ENCODE results near the gene PAWR. TPM values are rescaled to one million over a fixed set of nuclear protein-coding genes. Genes with fewer than 3 reads are reported as not detected.

Gene PAWR
- total and polyA plus RNA-seq, 2 of the 13 experiments (the other 11 are each of a cell fraction or from before 2014, with no cell fraction given): 29.1 to 36.1 TPM

DNA sequence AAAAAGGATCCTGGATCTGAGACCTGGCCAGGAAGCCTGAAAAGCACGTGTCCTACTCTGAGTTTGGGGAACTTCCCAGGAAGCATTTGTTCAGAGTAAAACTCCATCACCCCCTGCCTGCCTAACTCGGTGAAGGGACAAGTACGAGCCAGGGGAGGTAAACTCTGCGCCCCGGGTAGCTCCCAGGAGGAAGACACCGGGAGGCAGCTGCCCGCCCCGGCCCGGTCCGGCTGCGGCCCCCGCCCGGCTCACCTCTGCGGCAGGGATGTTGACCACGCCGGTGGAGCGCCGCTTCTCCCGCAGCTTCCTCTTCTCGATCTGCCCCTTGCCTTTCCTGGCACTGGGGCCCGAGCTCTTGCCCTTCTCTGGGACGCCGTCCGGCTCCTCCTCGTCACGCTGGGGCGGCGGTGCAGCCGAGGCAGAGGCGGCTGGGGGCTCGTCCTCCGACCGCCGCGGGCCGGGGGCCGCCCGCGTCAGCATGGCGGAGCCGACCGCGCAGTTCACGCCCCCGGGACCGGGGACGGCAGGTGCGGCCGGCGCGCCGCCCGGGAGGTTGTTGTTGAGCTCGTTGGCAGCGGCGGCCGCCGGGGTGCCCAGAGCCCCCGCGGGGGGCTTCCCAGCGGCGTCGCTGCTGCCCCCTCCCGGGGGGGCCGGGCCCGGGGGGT, 1.2 kb downstream of the PAWR start (continued):
- TF ChIP-seq ZNF264 (CRISPR knock-in tag; IDR thresholded peaks at IDR 0.05) (no peak), FOXA1 (IDR thresholded peaks at IDR 0.05) (no peak), FOXA1 (CRISPR knock-in tag; IDR thresholded peaks at IDR 0.05) (no peak), RFXAP (CRISPR knock-in tag; IDR thresholded peaks at IDR 0.05; ENCODE audit: borderline replicate concordance) (peak; percentile 44; the same call in 1 of the 2 replicates), HCFC1 (IDR thresholded peaks at IDR 0.05; ENCODE audit: low read depth, low read length) (no peak), ZFP37 (CRISPR knock-in tag; IDR thresholded peaks at IDR 0.05; ENCODE audit: borderline replicate concordance) (peak; percentile 18; the same call in 1 of the 2 replicates), KLF15 (CRISPR knock-in tag; IDR thresholded peaks at IDR 0.05; ENCODE audit: borderline replicate concordance) (no peak), RBFOX2 (IDR thresholded peaks at IDR 0.05; ENCODE audit: low read depth, low read length) (peak; percentile 36; the same call in 1 of the 2 replicates), ASH2L (IDR thresholded peaks at IDR 0.05; ENCODE audit: insufficient read length, low read depth, low read length) (peak; percentile 28), ZFP36L2 (CRISPR knock-in tag; IDR thresholded peaks at IDR 0.05) (no peak), ZFP82 (CRISPR knock-in tag; IDR thresholded peaks at IDR 0.05; ENCODE audit: borderline replicate concordance) (0 out of 2 replicates have a peak, but pooled peaks have one; percentile 53), TOPORS (CRISPR knock-in tag; IDR thresholded peaks at IDR 0.05) (no peak), MBD4 (IDR thresholded peaks at IDR 0.05; ENCODE audit: borderline replicate concordance, low read length) (no peak), MEIS1 (CRISPR knock-in tag; IDR thresholded peaks at IDR 0.05; ENCODE audit: borderline replicate concordance) (no peak), ZNF143 (CRISPR knock-in tag; IDR thresholded peaks at IDR 0.05) (peak; percentile 71), SALL1 (CRISPR knock-in tag; IDR thresholded peaks at IDR 0.05) (peak; percentile 35; the same call in 1 of the 2 replicates), MED8 (CRISPR knock-in tag; IDR thresholded peaks at IDR 0.05; ENCODE audit: insufficient replicate concordance) (peak; percentile 24), ZNF777 (CRISPR knock-in tag; IDR thresholded peaks at IDR 0.05) (peak; percentile 4; the same call in 1 of the 2 replicates), HNRNPLL (IDR thresholded peaks at IDR 0.05; ENCODE audit: low read depth, low read length, poor library complexity, severe bottlenecking) (peak; percentile 58)
- TF ChIP-seq, protein P1, sequence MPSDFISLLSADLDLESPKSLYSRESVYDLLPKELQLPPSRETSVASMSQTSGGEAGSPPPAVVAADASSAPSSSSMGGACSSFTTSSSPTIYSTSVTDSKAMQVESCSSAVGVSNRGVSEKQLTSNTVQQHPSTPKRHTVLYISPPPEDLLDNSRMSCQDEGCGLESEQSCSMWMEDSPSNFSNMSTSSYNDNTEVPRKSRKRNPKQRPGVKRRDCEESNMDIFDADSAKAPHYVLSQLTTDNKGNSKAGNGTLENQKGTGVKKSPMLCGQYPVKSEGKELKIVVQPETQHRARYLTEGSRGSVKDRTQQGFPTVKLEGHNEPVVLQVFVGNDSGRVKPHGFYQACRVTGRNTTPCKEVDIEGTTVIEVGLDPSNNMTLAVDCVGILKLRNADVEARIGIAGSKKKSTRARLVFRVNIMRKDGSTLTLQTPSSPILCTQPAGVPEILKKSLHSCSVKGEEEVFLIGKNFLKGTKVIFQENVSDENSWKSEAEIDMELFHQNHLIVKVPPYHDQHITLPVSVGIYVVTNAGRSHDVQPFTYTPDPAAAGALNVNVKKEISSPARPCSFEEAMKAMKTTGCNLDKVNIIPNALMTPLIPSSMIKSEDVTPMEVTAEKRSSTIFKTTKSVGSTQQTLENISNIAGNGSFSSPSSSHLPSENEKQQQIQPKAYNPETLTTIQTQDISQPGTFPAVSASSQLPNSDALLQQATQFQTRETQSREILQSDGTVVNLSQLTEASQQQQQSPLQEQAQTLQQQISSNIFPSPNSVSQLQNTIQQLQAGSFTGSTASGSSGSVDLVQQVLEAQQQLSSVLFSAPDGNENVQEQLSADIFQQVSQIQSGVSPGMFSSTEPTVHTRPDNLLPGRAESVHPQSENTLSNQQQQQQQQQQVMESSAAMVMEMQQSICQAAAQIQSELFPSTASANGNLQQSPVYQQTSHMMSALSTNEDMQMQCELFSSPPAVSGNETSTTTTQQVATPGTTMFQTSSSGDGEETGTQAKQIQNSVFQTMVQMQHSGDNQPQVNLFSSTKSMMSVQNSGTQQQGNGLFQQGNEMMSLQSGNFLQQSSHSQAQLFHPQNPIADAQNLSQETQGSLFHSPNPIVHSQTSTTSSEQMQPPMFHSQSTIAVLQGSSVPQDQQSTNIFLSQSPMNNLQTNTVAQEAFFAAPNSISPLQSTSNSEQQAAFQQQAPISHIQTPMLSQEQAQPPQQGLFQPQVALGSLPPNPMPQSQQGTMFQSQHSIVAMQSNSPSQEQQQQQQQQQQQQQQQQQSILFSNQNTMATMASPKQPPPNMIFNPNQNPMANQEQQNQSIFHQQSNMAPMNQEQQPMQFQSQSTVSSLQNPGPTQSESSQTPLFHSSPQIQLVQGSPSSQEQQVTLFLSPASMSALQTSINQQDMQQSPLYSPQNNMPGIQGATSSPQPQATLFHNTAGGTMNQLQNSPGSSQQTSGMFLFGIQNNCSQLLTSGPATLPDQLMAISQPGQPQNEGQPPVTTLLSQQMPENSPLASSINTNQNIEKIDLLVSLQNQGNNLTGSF (CRISPR knock-in tag; IDR thresholded peaks at IDR 0.05): no peak
- TF ChIP-seq, protein P2, sequence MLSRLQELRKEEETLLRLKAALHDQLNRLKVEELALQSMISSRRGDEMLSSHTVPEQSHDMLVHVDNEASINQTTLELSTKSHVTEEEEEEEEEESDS (CRISPR knock-in tag; IDR thresholded peaks at IDR 0.05; ENCODE audit: borderline replicate concordance): no peak
- TF ChIP-seq, protein P3, sequence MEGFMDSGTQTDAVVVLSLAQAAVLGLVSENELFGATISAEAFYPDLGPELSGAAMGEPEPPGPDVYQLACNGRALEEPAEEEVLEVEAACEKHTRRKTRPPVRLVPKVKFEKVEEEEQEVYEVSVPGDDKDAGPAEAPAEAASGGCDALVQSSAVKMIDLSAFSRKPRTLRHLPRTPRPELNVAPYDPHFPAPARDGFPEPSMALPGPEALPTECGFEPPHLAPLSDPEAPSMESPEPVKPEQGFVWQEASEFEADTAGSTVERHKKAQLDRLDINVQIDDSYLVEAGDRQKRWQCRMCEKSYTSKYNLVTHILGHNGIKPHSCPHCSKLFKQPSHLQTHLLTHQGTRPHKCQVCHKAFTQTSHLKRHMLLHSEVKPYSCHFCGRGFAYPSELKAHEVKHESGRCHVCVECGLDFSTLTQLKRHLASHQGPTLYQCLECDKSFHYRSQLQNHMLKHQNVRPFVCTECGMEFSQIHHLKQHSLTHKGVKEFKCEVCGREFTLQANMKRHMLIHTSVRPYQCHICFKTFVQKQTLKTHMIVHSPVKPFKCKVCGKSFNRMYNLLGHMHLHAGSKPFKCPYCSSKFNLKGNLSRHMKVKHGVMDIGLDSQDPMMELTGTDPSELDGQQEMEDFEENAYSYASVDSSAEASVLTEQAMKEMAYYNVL (CRISPR knock-in tag; IDR thresholded peaks at IDR 0.05; ENCODE audit: borderline replicate concordance): peak; percentile 37; the same call in 1 of the 2 replicates
